Activated T-helper 1 cell treated with Interleukin-2 at 50 U/mL for 16 hours (primary cell): ENCODE measurements around the gene RAD51B.
"Not testable (repeated sequence)": the region's sequence is repeated elsewhere in the genome, so short reads cannot be mapped to it uniquely, and the experiment has no call there.

Experiments used
- DNase-seq: peaks from one replicate; pipeline ENCODE4 v3.0.0-alpha.2; 2020; ENCODE audit warnings: low read depth

Gene RAD51B

GRCh38 chr14:67949771-67950170 lies 130.2 kb downstream of the RAD51B start:
- DNase-seq, result no peak

DNA sequence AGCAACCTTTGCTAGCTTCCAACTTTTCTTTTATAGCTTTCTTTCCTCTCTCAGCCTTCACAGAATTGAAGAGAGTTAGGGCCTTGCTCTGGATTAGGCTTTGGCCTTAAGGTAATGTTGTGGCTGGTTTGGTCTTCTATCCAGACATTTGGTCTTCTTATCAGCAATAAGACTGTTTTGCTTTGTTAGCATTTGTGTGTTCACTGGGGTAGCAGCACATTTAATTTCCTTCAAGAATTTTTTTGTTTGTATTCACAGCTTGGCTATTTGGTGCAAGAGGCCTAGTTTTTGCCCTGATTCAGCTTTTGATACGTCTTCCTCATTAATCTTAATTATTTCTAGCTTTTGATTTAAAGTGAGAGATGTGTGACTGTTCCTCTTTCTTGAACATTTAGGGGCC lies 130.8 kb downstream of the RAD51B start:
- no peak for DNase-seq

DNA sequence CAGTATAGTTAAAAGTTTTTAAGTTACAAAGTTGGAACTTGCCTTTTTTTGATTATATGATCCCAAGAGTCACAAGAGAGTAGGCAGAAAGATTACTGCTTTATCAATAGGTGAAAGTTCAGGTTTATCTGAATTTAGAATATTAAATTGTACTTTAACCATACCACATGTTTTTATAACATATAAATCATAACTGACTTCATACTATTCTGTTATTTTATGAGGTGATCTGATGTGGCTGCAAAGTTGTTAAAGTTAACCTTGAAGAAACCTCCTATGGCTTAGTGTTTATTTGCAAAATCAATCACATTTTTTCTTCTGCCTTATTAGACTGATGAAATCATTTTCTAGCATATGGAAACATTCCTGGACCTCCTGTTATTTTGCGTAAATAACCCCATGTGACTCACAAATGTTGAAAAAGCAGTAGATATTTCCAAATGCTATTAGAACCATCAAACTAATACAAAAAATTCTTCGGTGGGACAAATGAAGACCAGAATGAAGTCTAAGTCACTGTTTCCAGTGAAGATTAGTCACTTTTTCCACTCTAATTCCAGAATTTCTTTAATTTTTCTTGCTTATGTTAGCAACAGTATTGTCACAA lies 132.1 kb downstream of the RAD51B start:
- DNase-seq, result no peak

GRCh38 chr14:67952381-67952780 lies 132.8 kb downstream of the RAD51B start:
- DNase-seq, result no peak

GRCh38 chr14:67952786-67953185 lies 133.2 kb downstream of the RAD51B start:
- no peak for DNase-seq

GRCh38 chr14:67955261-67955660 lies 135.7 kb downstream of the RAD51B start:
- no peak for DNase-seq

DNA sequence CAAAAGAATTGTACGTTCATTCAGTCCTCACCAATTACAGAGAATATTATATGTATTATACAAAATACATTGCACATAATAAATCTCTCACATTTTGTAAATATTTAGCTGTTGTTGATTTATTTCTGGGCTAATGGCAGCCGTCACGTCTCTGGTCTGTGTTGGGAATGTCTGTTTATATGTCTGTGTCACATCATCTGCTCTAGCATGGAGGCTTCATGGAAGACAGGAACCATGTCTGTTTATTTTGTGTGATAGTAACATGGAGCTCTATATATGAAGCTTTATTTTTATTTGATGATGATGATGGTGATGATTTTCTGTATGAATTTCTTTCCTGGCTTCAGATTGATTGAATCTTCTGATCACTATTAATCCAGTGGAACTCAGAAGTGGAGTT lies 138.4 kb downstream of the RAD51B start:
- DNase-seq, result no peak

- DNase-seq, result no peak
Observed at GRCh38 chr14:67961676-67962075, 142.1 kb downstream of the RAD51B start.

DNA sequence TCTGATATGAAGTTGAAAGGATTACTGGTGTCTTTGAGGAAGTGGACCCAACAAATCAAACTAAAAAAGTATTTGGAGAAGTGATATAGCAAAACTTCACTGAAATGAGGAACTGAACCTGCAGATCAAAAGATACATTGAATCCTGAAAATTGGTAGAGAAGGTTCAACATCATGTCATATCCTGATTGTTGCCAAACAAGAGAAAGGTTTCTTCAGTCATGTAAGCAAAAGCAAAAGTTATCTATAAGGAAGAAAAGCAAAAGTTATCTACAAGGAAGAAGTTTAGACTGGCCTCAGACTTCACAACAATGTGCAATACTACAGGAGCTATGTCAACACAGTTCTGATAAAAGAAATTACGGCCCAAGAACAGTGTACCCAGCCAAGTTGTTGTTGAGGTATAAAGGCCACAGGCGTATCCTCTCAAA lies 142.7 kb downstream of the RAD51B start:
- no peak for DNase-seq

DNA sequence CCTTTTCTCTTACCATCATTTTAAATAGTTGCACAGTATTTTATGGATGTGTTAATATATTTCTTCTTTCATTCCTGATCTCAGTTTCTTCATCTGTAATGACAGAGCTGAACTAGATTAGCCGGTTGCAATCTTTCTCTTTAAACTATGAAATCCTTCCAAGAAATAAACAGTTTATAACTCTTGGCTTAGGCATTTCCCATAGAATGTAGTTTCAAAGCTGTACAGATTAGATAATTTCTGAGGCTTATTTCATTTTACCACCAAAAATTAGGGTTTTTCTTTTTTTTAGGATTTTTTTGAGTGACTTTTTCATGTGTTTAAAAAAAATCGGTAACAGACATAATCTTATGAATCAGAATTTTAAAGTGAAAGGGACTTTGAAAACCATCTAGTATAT lies 144.0 kb downstream of the RAD51B start:
- DNase-seq, result no peak

DNA sequence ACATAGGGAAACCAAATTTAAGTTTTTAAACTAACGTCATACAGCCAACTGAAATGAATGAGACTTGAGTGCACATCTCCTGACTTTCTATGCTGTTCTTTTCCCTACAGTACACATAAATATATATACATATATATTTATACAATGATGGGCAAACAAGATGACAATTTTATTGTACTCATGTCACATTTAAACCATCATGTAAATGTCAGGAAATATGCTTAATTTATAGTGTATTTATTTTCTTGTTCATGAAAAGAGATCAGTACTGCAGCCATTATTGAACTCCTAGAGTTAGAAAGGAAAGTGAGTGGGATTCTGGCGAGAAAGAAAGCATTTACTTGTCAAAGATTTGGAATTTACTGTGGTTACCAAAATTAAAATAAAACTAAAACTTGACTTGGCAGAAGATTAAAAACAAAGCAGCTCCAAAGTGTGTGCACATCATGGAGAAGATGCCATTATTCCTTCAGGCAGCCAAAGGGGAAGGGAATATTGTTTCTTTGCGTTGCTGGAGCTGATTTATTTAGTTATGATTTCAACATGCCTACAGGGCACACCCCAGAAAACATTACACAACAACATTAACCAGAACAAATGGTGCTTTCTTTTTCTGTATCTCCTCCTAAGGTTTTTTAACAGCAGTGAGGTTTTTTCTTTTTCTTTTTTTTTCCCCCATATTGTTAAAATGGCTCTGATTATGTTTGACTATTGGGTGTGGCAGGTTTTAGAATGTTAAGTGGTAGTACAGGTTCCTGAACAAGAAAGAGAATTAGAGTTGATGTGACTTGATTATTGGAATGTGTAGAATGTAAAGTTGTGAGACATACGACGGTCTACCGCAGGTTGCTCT lies 144.6 kb downstream of the RAD51B start:
- no peak for DNase-seq

- no peak for DNase-seq
Observed at GRCh38 chr14:67965696-67966095, 146.1 kb downstream of the RAD51B start.

- no peak for DNase-seq
Observed at GRCh38 chr14:67967206-67967605, 147.6 kb downstream of the RAD51B start.

DNA sequence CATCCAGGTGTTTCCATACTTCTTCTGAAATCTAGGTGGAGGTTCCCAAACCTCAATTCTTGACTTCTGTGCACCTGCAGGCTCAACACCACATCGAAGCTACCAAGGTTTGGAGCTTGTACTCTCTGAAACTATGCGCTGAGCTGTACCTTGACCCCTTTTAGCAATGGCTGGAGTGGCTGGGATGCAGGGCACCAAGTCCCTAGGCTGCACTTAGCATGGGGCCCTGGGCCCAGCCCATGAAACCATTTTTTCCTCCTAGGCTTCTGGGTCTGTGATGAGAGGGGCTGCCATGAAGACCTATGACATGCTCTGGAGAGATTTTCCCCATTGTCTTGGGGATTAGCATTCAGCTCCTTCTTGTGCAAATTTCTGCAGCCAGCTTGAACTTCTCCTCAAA lies 148.4 kb downstream of the RAD51B start:
- DNase-seq, result not testable (repeated sequence)

DNA sequence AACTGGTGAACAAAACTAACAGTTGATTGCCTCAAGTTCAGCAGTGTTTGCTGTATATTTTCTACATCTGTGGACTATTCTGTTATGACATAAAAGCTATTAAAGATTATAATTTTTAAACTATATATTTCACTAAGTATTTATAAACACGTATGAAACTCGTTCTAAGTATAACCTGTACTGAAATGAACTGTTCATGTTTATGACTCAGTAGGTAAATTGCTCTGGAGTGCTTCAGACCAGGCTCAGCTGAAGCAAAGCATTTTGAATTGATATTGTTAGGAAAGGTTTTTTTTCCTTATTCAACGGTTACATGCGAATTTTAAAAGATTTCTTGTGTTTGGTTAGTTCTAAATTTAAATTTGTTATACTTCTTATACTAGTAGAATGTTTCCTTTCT lies 151.3 kb downstream of the RAD51B start:
- no peak for DNase-seq

DNA sequence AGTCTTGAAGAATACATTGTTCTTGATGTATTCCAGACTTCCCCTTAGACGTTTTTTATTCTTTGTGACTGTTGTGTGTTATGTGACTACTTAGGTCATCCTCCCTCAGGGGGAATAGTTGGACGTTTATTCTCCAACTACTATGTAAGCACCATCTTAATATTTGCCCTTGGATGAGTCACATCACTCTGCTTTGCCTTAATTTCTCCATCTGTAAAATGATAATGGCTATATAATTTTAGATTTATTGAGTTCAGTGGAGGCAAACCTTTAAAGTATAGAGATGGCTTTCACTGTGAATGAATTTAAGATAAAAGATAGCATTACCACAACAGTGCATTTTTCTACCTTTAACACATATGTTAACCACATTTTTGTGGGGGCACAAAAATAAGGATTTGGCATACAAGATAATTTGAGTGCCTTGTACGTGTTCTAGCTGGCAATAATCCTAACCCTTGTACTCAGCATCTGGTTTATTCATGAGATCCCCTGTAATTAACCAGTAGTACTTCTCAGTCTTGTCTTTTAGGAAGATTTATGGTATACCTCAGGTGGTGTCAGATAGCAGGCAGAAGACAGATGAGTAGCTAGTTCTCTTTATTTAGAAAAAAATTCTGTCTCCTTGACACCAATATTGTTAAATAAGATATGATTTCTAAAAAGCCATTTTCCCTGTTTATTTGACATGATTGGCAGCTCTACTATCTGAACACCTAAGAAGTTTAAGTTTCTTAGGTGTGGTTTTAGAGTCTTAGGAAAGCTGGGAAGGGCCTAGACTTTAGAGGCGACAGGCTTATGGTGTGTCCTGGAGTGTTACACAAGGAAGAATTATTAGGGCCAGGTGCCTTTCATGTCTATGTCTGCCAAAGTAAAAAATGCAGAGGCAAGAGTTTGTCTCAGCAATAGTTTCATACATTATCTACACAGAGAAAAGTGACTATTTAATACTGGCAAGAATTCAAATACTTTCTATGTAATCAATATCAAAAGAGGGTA lies 152.3 kb downstream of the RAD51B start:
- no peak for DNase-seq

DNA sequence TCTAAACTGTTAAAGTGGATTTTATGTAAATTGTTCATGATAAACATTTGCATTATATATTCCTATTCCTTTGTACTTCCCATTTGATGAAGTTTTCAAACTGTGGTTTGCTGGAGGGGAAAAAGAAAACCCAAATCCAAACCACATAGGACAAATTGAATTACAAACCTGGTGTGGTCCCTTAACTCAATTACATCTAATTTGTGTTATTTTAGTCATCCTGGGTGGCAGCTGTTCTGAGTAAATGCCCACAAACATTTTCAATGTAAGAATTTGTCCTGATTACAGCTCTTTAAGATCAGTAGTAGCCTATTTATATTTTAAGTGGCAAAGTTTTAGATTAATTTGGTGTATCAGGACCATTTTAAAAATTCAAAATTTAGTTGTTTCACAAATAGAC lies 153.9 kb downstream of the RAD51B start:
- DNase-seq, result no peak

GRCh38 chr14:67975470-67975869 lies 155.9 kb downstream of the RAD51B start:
- no peak for DNase-seq

GRCh38 chr14:67977434-67978034 lies 158.0 kb downstream of the RAD51B start:
- no peak for DNase-seq

DNA sequence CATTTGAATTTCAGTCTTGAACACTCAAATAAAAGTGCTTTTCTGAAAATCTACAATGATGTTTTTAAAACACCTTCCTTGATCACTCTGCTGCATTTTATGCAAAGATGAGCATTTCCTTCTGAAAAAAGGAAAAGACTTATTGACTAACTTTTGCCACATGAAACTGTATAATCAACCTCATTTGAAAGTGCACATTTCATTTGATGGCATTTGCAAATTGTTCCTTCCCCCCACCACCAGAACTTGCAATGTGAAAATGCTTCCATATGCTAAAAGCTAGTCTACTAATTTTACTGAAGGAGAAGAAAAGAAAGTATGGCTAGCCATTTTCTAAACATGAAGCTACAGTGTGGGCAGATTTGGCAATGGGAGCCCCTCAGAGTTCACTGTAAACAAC lies 159.2 kb downstream of the RAD51B start:
- no peak for DNase-seq

- DNase-seq, result no peak
Observed at GRCh38 chr14:67982711-67983608, 163.4 kb downstream of the RAD51B start.
